ENCODE measurements around the gene CCDC27.

The CCDC27 gene

GRCh38 chr1:3785456-3786157 is 33.4 kb downstream of the CCDC27 start:
- no peak overlapping the region for H3K27ac ChIP-seq
- H3K4me3 ChIP-seq (ENCODE audit: low read depth, low read length): no peak overlapping the region
- TF ChIP-seq, protein P1, sequence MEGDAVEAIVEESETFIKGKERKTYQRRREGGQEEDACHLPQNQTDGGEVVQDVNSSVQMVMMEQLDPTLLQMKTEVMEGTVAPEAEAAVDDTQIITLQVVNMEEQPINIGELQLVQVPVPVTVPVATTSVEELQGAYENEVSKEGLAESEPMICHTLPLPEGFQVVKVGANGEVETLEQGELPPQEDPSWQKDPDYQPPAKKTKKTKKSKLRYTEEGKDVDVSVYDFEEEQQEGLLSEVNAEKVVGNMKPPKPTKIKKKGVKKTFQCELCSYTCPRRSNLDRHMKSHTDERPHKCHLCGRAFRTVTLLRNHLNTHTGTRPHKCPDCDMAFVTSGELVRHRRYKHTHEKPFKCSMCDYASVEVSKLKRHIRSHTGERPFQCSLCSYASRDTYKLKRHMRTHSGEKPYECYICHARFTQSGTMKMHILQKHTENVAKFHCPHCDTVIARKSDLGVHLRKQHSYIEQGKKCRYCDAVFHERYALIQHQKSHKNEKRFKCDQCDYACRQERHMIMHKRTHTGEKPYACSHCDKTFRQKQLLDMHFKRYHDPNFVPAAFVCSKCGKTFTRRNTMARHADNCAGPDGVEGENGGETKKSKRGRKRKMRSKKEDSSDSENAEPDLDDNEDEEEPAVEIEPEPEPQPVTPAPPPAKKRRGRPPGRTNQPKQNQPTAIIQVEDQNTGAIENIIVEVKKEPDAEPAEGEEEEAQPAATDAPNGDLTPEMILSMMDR (IDR thresholded peaks at IDR 0.05; ENCODE audit: low read depth, low read length): peak; percentile 69
- H3K36me3 ChIP-seq: peaks cover 67% of the 10 kb centered on the region
- no peaks in the 10 kb centered on the region for H3K9me3 ChIP-seq (ENCODE audit: severe bottlenecking)
- peak; percentile 58 for DNase-seq
- H3K27me3 ChIP-seq (ENCODE audit: insufficient read depth, low read depth, severe bottlenecking): no peaks in the 10 kb centered on the region

GRCh38 chr1:3786468-3787348 is 34.5 kb downstream of the CCDC27 start:
- no peak for DNase-seq
- Histone ChIP-seq H3K9me3 (ENCODE audit: severe bottlenecking) (no peaks in the 10 kb centered on the region), H3K36me3 (peaks cover 61% of the 10 kb centered on the region), H3K4me3 (ENCODE audit: low read depth, low read length) (no peak overlapping the region), H3K27me3 (ENCODE audit: insufficient read depth, low read depth, severe bottlenecking) (no peaks in the 10 kb centered on the region), H3K27ac (no peak overlapping the region)
- TF ChIP-seq, protein P1 (IDR thresholded peaks at IDR 0.05; ENCODE audit: low read depth, low read length): no peak

GRCh38 chr1:3787349-3787715 is 35.1 kb downstream of the CCDC27 start:
- TF ChIP-seq, protein P1 (IDR thresholded peaks at IDR 0.05; ENCODE audit: low read depth, low read length): no peak
- H3K36me3 ChIP-seq: peaks cover 59% of the 10 kb centered on the region
- no peak overlapping the region for H3K27ac ChIP-seq
- H3K27me3 ChIP-seq (ENCODE audit: insufficient read depth, low read depth, severe bottlenecking): no peaks in the 10 kb centered on the region
- no peak for DNase-seq
- H3K4me3 ChIP-seq (ENCODE audit: low read depth, low read length): no peak overlapping the region
- H3K9me3 ChIP-seq (ENCODE audit: severe bottlenecking): no peaks in the 10 kb centered on the region

DNA sequence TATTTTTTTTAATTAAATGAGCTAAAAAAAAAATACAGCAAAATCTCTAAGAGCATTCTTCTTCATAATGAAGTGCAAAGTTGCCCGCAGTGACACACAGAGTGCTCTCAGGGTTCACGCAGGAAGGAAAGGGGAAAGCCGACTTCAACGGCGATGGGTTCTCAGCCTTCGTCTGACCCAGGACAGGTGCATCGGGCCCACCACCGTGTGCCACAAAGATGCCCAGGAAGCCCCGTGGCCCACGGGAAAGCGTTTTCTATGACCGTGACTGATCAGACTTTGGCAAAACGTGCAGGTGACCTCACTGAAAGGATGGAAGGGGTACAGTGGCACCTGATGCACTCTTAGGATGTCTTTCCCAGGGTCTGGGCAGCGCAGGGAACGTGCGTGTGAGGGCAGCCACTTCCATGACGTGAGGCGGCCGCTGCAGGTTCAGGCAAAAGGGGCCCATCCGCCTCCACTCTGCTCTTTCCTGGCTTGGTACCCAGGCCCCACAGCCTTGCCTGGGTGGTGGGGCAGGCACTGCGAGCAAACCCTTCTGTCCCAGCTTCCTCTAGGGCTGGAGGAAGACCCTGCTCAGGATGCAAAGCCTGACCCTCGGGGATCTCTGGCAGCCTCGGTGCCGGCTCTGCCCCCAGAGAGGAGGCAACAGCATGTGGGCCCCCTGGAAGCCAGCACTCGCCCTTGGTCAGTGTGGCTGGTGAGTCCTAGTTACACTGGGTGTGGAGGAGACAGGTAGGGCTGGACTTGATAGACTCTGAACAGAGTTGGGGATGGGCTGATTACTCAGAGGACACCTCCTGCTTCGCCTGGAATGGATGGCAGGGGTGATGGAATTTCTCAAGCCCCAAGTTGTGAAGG is 35.7 kb downstream of the CCDC27 start:
- no peak for DNase-seq
- no peak overlapping the region for H3K4me3 ChIP-seq (ENCODE audit: low read depth, low read length)
- peaks cover 57% of the 10 kb centered on the region for H3K36me3 ChIP-seq
- no peaks in the 10 kb centered on the region for H3K27me3 ChIP-seq (ENCODE audit: insufficient read depth, low read depth, severe bottlenecking)
- H3K27ac ChIP-seq: no peak overlapping the region
- H3K9me3 ChIP-seq (ENCODE audit: severe bottlenecking): no peaks in the 10 kb centered on the region
- TF ChIP-seq, protein P1 (IDR thresholded peaks at IDR 0.05; ENCODE audit: low read depth, low read length): no peak

DNA sequence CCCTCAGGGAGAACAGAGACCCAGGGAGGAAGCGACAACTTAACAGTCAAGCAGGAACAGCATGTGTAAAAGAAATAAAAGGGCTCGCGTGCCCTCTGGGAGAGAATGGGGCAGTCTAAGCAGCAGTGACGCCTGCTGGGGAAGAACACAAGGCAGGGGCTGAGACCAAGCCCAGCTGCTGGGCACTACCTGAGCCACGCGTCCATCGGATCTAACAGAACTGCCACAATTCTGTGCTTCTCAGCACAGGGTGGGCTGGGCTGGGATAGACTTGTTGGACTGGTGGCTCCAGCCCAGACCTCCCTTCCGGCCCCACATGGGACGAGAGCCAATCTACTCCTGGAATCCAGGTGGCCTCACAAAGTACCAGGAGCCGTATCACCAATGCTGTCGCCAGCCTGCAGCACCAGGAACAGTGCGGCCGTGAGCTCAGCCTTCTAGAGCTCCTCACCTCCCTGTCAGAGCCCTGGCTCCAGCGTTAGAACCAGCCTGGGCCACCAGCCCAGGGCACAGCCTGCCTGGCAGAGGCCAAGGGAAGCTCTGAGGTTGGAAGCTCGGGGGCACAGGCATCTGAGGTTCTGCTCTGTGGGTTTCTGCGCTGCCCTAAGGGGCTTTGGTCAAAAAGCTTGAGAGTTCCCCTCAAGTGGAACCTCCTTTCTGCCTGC is 36.6 kb downstream of the CCDC27 start:
- Histone ChIP-seq H3K4me3 (ENCODE audit: low read depth, low read length) (no peak overlapping the region), H3K36me3 (peaks cover 51% of the 10 kb centered on the region), H3K27ac (no peak overlapping the region), H3K27me3 (ENCODE audit: insufficient read depth, low read depth, severe bottlenecking) (no peaks in the 10 kb centered on the region), H3K9me3 (ENCODE audit: severe bottlenecking) (no peaks in the 10 kb centered on the region)
- DNase-seq: no peak
- TF ChIP-seq, protein P1 (IDR thresholded peaks at IDR 0.05; ENCODE audit: low read depth, low read length): no peak
